ENCODE data around the gene VPS4A.
"Not testable (repeated sequence)": the region's sequence is repeated elsewhere in the genome, so short reads cannot be mapped to it uniquely, and the experiment has no call there.

The VPS4A gene

DNA sequence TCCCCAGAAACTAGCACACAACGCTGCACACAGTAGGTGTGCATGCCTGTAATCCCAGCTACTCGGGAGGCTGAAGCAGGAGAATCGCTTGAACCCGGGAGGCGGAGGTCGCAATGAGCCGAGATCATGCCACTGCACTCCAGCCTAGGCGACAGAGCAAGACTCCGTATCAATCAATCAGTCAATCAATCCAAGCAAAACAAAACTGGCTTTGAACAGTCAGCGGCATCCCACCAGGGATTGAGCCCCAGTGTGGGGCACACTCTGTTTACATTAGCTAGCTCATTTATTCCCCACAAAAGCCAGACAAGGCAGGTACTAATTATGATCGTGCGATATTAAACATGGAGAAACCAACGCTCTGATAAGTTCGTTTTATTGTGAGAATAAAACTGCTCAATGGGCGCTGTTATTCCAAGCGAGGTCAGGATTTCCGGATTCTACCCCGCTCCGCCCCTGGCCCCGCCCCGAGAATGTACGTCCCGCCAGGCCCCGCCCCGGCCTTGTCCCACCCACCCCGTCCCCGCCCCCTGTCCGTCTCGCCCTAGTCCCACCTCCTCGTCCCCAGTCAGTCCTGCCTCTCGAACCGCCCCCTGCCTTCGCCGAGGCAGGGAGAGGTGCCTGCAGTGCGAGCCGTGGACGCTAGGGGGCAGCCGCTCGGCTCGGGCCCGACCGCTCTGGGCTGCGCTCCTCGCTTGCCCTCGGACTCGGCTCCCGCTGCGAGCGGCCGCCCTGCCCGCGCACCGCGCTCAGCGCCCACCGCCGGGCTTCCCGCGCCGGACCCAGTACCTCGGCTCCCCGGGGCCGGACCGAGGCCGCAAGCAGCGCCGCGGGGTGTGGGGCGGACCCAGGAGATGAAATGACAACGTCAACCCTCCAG lies at the start of gene VPS4A:
Gene VPS4A, plus strand, starts transcription at position 698 of the 880 bp plus-strand sequence. Its CDS starts 162 bp downstream, at position 860.
- H3K27me3 Mint-ChIP-seq: no peaks in the 10 kb centered on the region

DNA sequence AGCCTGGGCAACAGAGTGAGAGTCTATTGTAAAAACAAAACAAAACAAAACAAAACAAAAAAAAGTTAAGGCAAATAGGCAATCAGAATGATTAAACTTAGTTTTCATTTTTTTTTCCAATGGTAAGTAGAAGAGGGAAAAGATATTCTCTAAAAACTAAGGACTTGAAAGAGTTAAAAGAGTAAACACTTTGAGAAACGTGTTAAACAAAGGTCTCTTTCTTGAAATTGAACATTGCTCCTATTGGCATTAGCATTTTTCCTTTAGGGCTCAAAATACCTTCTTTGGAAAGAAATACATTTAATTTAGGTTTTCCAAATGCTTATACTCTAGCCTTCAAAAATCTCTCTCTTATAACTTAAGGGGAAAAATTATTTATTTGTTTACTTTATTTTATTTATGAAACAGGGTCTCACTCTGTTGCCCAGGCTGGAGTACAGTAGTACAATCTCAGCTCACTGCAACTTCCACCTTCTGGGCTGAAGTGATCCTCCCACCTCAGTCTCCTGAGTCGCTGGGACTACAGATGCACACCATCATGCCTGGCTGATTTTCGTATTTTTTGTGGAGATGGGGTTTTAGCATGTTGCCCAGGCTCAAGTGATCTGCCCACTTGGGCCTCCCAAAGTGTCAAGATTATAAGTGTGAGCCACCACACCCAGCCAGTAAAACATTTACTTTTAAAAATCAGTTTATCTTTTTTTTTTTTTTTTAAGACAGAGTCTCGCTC lies 44.7 kb upstream of the VPS4A start:
- ATAC-seq (ENCODE audit: low read depth) (no peak), DNase-seq (ENCODE audit: low spot score in 2 of 2) (no peak)
- H3K27me3 Mint-ChIP-seq: no peaks in the 10 kb centered on the region
- no peak overlapping the region for H3K27ac Mint-ChIP-seq
- H3K9me3 Mint-ChIP-seq: no peaks in the 10 kb centered on the region
- peaks cover 11% of the 10 kb centered on the region for H3K36me3 Mint-ChIP-seq
- no peaks in the 10 kb centered on the region for H3K4me1 Mint-ChIP-seq
- H3K4me3 Mint-ChIP-seq: no peak overlapping the region

More for the DNA sequence above, at the start of gene VPS4A:
- Mint-ChIP-seq H3K9me3 (no peaks in the 10 kb centered on the region), H3K4me3 (peak within 1 kb of the TSS; percentile 92), H3K36me3 (peaks cover 6% of the 10 kb centered on the region), H3K4me1 (peaks cover 12% of the 10 kb centered on the region), H3K27ac (peak within 1 kb of the TSS; percentile 86)
- DNase-seq (ENCODE audit: low spot score in 2 of 2) (peak; percentile 99 to 100), ATAC-seq (ENCODE audit: low read depth) (peak; percentile 87)

DNA sequence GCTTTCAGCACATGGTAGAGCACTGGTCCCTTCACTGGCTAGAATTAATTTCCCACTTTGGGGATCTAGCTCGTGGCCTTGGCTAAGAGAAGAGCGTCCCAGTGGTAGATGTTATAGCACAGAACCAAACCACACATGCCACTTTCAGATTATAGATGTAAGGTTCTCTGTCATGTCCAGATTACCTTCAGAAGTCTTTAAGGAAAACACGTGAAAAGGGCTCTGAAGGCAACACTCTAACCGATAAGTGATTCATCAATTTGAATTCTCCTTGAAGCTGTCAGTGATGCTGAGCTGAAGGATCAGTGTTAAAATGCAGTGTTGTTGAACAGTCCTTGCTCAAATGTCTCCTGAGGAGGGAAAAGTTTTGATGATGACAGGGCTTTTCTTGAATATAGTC lies 43.5 kb upstream of the VPS4A start:
- ATAC-seq (ENCODE audit: low read depth): no peak
- no peak overlapping the region for H3K27ac Mint-ChIP-seq

DNA sequence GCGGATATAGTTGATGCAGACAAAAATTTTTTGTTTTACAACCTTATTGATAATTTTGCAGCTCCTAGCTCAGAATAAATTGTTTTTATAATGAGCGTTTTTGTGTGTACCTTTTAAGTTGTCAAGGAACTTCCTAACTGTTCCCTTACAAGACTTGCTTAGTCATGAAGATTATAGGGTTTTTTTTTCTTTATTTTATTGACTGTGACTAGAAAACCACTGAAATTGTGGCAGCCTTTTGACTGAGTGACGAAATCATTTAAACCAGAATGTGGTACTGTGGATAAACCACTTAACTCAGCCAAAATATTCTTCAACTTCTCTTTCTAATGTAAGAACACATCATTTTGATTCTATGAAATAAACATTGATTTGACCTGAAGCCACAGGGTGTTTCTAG lies 40.8 kb upstream of the VPS4A start:
- DNase-seq (ENCODE audit: low spot score in 2 of 2): no peak
- H3K4me1 Mint-ChIP-seq: no peaks in the 10 kb centered on the region

More for the DNA sequence above, 43.5 kb upstream of the VPS4A start:
- no peak for DNase-seq (ENCODE audit: low spot score in 2 of 2)
- H3K27me3 Mint-ChIP-seq: no peaks in the 10 kb centered on the region
- no peaks in the 10 kb centered on the region for H3K9me3 Mint-ChIP-seq
- no peaks in the 10 kb centered on the region for H3K4me1 Mint-ChIP-seq
- no peak overlapping the region for H3K4me3 Mint-ChIP-seq
- H3K36me3 Mint-ChIP-seq: peaks cover 12% of the 10 kb centered on the region

DNA sequence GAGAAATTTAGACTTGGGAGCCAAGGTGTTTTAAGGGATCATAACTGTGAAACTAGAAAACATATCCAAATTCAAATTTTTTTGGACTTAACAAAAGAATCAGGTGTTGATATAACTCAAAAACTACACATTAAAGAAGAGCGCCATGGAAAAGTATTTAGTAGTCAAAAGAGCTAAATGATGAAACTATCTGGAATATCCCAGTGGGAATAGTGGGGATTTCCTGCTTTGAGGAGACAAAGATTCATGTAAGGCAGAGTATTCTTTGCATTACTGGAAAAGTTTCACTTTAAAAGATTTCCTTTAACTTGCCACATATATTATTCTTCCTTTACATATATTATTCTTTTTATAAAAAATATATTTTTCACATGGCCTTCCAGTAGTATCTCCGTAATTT lies 40.3 kb upstream of the VPS4A start:
- Mint-ChIP-seq H3K9me3 (no peaks in the 10 kb centered on the region), H3K27ac (no peak overlapping the region), H3K36me3 (peaks cover 7% of the 10 kb centered on the region), H3K4me1 (no peaks in the 10 kb centered on the region), H3K4me3 (no peak overlapping the region), H3K27me3 (no peaks in the 10 kb centered on the region)
- ATAC-seq (ENCODE audit: low read depth) (no peak), DNase-seq (ENCODE audit: low spot score in 2 of 2) (no peak)

More for the DNA sequence above, 40.8 kb upstream of the VPS4A start:
- no peak overlapping the region for H3K27ac Mint-ChIP-seq
- no peaks in the 10 kb centered on the region for H3K9me3 Mint-ChIP-seq
- H3K36me3 Mint-ChIP-seq: peaks cover 7% of the 10 kb centered on the region
- H3K4me3 Mint-ChIP-seq: no peak overlapping the region
- no peak for ATAC-seq (ENCODE audit: low read depth)
- no peaks in the 10 kb centered on the region for H3K27me3 Mint-ChIP-seq

DNA sequence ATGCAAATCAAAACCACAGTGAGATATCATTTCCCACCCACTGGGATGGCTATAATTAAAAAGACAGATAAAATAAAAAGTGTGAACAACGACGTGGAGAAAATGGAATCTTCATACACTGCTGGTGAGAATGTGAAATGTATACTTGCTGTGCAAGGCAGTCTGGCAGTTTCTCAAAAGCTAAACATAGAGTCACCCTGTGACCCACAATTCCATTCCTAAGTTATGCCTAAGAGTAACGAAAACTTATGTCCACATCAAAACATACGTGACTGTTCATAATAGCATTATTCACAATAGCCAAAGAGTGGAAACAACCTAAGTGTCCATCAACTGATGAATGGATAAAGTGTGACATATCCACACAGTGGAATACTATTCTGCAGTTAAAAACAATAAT lies 38.1 kb upstream of the VPS4A start:
- H3K27me3 Mint-ChIP-seq: no peaks in the 10 kb centered on the region
- DNase-seq (ENCODE audit: low spot score in 2 of 2) (no peak), ATAC-seq (ENCODE audit: low read depth) (no peak)
- peaks cover 6% of the 10 kb centered on the region for H3K36me3 Mint-ChIP-seq
- H3K9me3 Mint-ChIP-seq: no peaks in the 10 kb centered on the region
- H3K27ac Mint-ChIP-seq: no peak overlapping the region
- no peak overlapping the region for H3K4me3 Mint-ChIP-seq
- no peaks in the 10 kb centered on the region for H3K4me1 Mint-ChIP-seq

DNA sequence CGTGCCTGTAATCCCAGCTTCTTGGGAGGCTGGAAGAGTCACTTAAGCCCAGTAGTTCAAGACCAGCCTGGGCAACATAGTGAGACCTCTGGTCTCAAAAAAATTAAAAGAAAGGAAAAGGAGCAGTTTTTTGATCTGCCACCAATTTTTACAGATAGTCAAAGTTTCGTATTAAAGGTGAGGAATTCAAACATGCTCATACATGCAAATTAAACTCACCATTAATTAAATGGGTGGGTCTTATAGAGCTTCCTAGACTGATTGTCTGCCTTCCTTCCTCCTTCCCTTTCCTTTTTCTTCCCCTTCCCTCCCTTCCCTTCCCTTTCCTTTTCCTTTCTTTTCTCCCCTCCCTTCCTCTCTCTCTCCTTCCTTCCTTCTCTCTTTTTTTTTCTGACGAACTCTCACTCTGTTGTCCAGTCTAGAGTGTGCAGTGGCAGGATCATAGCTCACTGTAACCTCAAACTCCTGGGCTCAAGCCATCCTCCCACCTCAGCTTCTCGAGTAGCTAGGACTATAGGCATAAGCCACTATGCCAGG lies 36.4 kb upstream of the VPS4A start:
- no peak for DNase-seq (ENCODE audit: low spot score in 2 of 2)
- H3K27me3 Mint-ChIP-seq: no peaks in the 10 kb centered on the region
- H3K4me3 Mint-ChIP-seq: no peak overlapping the region
- no peaks in the 10 kb centered on the region for H3K9me3 Mint-ChIP-seq
- H3K27ac Mint-ChIP-seq: no peak overlapping the region
- no peak for ATAC-seq (ENCODE audit: low read depth)
- peaks cover 6% of the 10 kb centered on the region for H3K36me3 Mint-ChIP-seq
- no peaks in the 10 kb centered on the region for H3K4me1 Mint-ChIP-seq

DNA sequence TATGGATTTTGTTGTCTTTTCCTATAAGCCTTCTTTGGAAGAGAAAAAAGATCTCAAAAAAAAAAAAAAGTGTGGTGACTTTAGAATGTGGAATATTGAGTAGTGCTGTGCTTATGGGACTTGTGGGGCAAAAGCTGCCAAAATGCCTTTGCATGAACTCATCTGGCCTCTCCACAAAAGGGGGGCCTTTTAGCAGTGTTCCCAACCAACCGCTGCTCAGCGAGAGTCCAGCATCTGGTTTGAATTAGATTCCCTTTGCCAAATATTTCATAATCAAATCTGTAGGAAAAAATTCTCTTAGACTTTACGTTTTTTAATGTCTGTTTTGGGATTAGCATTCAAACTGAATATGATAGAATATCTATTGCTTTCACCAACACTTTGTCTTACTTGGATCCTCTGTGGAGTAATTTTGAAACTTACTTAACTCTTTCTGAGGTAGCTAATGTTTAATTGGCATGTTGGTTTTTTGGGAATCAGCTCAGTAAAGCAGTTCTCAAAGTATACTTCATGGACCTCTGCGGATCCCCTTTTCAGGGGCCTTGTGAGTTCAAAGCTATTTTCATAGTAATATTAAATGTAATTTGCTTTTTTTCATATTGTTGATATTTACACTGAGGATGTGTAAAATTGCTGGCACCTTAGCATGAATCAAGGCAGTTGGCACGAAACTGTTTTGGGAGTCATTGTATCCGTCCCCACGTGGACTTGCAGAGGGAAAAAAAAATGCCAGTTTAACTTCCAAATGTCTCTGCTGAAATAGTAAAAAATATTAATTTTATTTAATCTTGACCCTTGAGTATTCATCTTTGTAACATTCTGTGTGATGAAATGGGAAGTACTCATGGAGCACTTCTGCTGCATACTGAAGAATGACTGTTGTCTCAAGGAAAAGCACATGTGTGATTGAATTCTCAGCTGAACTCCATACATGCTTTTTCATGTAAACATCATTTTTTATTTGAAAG lies 34.7 kb upstream of the VPS4A start:
- no peaks in the 10 kb centered on the region for H3K9me3 Mint-ChIP-seq
- H3K27me3 Mint-ChIP-seq: no peaks in the 10 kb centered on the region
- H3K36me3 Mint-ChIP-seq: peaks cover 3% of the 10 kb centered on the region
- no peak for DNase-seq (ENCODE audit: low spot score in 2 of 2)
- H3K4me3 Mint-ChIP-seq: no peak overlapping the region
- no peak for ATAC-seq (ENCODE audit: low read depth)
- no peak overlapping the region for H3K27ac Mint-ChIP-seq
- H3K4me1 Mint-ChIP-seq: no peaks in the 10 kb centered on the region

DNA sequence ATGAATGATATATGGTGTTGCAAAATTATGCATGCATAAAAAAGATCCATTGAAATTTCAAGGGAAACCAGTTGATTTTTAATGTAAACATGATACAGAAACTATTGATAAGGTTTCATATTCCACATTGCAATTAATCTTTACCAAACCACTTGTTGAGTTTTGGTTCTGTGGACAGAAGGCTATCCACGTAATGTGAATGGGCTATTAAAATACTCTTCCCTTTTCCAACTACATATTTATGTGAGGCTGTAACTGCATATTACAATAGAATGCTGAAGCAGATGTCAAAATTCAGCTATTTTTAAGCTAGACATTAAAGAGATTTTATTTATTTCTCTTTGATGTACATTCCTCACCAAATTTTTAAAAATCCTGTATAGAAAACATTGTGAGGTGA lies 33.7 kb upstream of the VPS4A start:
- Mint-ChIP-seq H3K27me3 (no peaks in the 10 kb centered on the region), H3K4me1 (no peaks in the 10 kb centered on the region), H3K36me3 (peaks cover 1% of the 10 kb centered on the region), H3K27ac (no peak overlapping the region), H3K9me3 (no peaks in the 10 kb centered on the region), H3K4me3 (no peak overlapping the region)
- ATAC-seq (ENCODE audit: low read depth) (no peak), DNase-seq (ENCODE audit: low spot score in 2 of 2) (no peak)

DNA sequence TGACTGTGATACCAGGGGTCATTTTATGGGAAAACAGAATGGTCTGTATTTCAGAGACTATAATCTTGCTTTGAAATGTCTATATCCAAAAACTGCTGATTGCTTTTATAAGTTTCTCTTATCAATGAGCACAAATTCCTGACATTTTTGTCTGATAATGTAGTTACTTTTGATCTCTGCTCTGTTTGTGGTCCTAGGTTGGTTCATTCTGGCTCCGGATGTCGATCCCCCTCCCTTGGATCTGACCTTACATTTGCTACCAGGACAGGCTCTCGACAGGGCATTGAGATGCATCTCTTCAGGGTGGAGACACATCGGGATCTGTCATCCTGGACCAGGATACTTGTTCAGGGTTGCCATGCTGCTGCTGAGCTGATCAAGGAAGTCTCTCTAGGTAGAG lies 27.3 kb upstream of the VPS4A start:
- Mint-ChIP-seq H3K4me3 (no peak overlapping the region), H3K4me1 (no peaks in the 10 kb centered on the region), H3K9me3 (no peaks in the 10 kb centered on the region), H3K36me3 (peaks cover 1% of the 10 kb centered on the region), H3K27ac (no peak overlapping the region), H3K27me3 (no peaks in the 10 kb centered on the region)
- ATAC-seq (ENCODE audit: low read depth): no peak
- no peak for DNase-seq (ENCODE audit: low spot score in 2 of 2)

DNA sequence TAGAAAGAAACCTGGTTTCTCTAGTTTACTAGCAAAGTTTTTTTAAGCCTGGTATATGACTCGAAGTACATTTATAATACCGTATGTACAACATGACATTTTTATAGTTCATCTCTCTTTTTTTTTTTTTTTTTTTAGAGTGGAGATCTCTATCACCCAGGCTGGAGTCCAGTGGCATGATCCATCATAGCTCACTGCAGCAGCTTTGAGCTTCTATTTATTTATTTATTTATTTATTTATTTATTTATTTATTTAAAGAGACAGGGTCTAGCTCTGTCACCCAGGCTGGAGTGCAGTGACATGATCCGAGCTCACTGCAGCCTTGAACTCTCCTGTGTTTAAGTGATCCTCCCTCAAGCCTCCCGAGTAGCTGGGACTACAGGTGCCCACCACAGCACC lies 25.9 kb upstream of the VPS4A start:
- DNase-seq (ENCODE audit: low spot score in 2 of 2) (no peak), ATAC-seq (ENCODE audit: low read depth) (no peak)
- Mint-ChIP-seq H3K4me1 (no peaks in the 10 kb centered on the region), H3K27ac (no peak overlapping the region), H3K9me3 (no peaks in the 10 kb centered on the region), H3K36me3 (peaks cover 1% of the 10 kb centered on the region), H3K4me3 (no peak overlapping the region), H3K27me3 (no peaks in the 10 kb centered on the region)

DNA sequence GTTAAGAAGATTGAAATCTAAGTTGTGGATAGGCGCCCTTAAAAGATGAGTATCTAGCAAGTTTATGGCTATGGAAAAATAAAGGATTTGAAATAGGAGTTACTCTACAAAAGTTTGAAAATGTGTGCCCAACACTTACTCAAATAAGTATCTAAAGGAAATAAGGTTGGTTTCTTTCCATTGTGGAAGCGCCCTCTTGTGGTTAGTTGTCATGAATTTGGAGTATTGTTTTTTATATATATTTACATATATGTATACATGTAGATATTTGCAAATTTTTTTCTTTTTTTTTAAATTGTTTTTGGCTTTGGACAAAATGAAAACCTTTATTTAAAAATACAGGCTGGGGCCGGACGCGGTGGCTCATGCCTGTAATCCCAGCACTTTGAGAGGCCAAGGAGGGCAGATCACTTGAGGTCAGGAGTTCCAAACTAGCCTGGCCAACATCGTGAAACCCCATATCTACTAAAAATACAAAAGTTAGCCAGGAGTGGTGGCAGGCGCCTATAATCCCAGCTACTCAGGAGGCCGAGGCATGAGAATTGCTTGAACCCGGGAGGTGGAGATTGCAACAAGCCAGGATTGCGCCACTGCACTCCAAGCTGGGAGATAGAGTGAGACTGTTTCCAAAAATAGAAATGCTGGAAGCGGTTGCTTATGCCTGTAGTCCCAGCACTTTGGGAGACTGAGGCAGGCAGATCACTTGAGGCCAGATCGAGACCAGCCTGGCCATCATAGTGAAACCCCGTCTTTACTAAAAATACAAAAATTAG lies 24.0 kb upstream of the VPS4A start:
- H3K4me3 Mint-ChIP-seq: no peak overlapping the region
- peaks cover 1% of the 10 kb centered on the region for H3K36me3 Mint-ChIP-seq
- no peak overlapping the region for H3K27ac Mint-ChIP-seq
- no peaks in the 10 kb centered on the region for H3K9me3 Mint-ChIP-seq
- H3K4me1 Mint-ChIP-seq: no peaks in the 10 kb centered on the region
- DNase-seq (ENCODE audit: low spot score in 2 of 2) (peak; percentile 42 to 60), ATAC-seq (ENCODE audit: low read depth) (peak; percentile 41)
- H3K27me3 Mint-ChIP-seq: no peaks in the 10 kb centered on the region

DNA sequence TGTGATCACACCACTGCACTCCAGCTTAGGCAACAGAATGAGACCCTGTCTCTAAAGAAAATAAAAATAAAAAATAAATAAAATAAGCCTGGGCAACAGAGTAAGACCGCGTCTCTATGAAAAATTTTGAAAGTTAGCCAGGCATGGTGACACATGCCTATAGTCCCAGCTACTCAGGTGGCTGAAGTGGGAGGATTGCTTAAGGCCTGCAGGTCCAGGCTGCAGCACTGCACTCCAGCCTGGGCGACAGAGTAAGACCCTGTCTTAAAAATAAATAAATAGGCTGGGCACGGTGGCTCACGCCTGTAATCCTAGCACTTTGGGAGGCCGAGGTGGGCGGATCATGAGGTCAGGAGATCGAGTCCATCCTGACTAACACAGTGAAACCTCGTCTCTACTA lies 19.5 kb upstream of the VPS4A start:
- not testable (repeated sequence) for H3K27me3 Mint-ChIP-seq; H3K9me3 Mint-ChIP-seq; H3K27ac Mint-ChIP-seq; H3K4me1 Mint-ChIP-seq; H3K4me3 Mint-ChIP-seq; ATAC-seq (ENCODE audit: low read depth); DNase-seq (ENCODE audit: low spot score in 2 of 2); H3K36me3 Mint-ChIP-seq
